GM21423 (cell line): Measurements from ENCODE around the gene RAPSN.
A peak's percentile ranks its signal among the peaks of the same experiment; 100 is the strongest.

Experiments used
- ATAC-seq: cut with Tn5 transposase; IDR thresholded peaks from one replicate; pipeline ENCODE4 v1.9.1; 2021; ENCODE audit warnings: mild to moderate bottlenecking, moderate library complexity; ENCODE audit not compliant: unreplicated experiment

Gene RAPSN

DNA sequence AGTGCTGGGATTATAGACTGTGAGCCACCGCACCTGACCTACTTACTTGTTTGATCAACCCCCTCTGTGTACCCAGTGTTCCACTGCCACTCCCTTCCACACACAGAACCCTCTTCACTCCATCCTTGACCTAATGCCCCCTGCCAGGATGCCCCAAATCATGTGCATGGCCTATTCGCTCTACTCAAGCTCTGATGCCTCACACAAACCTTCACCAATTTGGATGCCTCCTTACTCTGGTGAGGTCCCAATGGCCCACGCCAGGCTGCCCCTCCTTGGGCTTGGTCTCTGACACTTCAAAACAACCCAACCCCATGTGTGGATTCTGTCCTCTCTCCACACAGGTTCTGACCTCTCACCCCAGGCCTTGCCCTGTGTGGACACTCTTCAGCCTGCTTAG, 13.2 kb downstream of the RAPSN start:
- no peak for ATAC-seq

DNA sequence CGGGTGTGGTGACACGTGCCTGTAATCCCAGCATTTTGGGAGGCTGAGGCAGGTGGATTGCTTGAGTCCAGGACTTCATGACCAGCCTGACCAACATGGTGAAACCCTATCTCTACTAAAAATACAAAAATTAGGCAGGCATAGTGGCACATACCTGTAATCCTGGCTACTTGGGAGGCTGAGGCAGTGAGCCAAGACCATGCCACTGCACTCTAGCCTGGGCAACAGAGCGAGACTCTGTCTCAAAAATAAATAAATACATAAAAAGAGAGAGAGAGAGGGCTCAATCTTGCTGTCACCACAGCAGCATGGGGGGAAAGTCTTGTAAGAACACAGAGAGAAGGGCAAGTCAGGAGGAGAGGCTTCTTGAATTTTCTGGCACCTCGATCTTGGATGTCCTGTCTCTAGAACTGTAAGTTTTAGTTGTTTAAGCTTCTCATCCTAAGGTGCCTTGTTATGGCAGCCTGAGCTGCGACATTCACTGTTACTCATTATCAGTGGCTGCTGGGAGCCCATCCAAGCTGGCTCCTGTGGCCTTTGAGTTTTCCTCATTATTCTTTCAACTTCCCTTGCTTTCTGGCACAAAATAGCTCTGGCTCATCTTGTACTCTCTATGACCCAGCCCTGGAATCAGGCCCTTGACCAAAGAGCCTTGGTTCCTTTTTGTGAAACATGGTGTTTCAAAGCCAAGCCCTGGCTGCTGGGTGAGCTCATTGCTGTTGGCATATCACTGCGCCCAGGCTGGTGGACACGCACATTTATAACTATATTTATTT, 14.7 kb downstream of the RAPSN start:
- no peak for ATAC-seq

DNA sequence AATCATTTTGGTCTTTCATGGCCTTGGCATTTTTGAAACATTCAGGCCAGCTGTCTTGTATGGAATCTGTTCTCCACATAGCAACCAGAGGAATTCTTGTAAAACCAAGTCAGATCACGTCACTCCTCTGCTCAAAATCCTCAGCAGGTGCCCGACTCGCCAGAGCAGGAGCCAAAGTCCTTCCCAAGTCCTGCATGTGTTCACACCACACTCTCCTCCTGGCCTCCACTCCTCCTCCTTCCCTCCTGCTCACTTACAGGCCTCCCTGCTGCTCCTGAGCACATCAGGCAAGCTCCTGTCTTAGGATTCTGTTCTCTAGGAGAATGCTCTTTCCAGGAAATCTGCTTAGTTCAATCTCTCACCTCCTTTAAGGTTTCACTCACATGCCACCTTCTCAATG, 15.8 kb downstream of the RAPSN start:
- no peak for ATAC-seq

DNA sequence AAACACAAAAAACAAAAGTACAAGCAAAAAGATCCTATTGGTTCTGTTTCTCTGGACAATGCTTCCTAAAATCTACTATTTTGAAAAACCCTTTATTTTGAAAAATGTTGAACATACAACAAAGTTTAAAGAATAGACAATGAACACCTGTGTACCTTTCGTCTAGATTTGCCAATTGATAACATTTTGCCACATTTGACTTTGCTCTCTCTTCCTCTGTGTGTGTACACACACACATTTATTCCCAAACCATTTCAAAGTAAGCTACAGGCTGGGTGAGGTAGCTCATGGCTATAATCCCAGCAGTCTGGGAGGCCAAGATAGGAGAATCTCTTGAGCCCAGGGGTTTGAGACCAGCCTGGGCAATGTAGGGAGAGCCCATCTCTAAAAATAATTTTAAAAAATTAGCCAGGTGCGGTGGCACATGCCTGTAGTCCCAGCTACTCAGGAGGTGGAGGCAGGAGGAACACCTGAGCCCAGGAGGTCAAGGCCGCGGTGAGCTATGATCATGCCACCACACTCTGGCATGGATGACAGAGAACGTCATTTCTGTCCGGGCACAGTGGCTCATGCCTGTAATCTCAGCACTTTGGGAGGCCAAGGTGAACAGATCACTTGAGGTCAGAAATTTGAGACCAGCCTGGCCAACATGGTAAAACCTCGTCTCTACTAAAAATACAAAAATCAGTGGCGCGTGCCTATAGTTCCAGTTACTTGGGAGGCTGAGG, 17.4 kb downstream of the RAPSN start:
- ATAC-seq: no peak

DNA sequence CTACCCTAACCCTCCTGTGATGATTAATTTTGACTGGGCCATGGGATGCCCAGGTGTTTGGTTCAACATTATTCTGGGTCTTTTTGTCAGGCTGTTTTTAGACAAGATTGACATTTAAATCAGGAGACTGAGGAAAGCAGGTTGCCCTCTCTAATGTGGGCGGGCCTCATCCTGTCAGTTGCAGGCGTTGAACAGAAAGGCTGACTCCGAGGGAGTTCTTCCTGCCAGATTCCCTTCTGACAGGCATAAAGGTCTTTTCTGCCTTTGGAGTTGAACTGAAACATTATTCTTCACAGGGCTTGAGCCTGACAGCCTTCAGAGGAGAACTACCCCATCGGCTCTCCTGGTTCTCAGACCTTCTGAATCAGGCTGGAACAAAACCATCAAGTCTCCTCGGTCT, 18.4 kb downstream of the RAPSN start:
- ATAC-seq: no peak

DNA sequence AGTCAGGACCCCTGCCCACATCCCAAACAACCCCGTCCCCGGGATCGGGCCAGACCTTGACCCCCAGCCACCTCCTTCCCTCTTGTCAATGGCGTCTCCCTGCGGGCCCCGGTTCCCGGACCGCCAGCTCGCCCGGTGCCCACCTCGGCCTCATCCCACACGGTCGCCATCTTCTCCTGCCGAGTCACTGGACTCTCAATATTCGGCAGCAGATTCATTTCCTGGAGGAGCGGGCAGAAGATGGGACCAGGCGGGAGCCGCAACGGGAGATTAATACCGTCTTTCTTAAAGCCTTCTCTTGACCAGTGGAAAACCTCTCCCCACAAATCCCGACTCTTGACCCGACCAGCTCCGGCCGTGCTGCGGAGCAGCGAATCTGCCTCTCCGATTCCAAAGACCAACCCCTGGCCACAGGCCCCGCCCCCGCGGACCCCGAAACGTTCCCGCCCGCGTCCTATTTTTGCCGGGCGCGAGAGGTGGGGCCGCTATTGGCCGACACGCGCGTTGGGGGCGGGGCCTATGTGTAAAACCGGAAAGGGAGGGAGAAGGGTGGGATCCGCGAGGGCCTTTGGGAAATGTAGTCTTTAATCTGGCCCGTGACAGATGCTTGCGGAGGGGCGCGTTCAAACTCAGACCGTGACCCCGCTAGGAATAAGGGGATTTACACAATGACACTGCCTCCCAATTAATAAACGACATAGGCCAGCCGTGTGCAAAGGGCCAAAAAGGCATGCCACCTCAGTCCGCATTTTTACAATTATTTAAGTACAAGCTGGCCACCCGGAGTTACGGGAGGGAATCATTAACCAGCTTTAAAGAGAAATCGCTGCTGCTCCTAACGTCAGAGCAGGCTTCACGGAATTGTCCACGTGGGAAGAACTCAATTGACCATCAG, 22.6 kb downstream of the RAPSN start, which contains the start of gene PSMC3:
TSS of gene PSMC3 (minus strand) at position 378 of the 895 bp plus-strand sequence. CDS start at position 218, 160 bp downstream.
- ATAC-seq: peak; percentile 90

DNA sequence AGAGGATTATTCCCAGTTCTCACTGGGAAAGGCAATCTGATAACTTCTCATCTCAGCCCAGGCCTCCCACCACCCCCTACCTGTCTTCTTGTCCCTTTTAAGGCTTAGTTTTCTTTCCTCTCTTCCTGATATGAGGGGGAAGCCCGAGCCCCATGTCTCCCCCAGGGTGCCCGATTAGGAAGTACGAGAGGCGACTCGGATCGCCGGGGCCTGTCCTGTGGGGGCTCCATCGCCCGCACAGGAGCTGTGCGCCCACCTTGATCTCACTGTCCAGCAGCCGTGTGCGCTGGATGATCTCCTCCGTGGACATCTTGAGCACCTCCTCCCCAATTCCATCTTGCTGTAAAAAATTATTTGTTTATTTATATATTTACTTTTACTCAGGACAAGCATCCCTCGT, 23.3 kb downstream of the RAPSN start:
- no peak for ATAC-seq

DNA sequence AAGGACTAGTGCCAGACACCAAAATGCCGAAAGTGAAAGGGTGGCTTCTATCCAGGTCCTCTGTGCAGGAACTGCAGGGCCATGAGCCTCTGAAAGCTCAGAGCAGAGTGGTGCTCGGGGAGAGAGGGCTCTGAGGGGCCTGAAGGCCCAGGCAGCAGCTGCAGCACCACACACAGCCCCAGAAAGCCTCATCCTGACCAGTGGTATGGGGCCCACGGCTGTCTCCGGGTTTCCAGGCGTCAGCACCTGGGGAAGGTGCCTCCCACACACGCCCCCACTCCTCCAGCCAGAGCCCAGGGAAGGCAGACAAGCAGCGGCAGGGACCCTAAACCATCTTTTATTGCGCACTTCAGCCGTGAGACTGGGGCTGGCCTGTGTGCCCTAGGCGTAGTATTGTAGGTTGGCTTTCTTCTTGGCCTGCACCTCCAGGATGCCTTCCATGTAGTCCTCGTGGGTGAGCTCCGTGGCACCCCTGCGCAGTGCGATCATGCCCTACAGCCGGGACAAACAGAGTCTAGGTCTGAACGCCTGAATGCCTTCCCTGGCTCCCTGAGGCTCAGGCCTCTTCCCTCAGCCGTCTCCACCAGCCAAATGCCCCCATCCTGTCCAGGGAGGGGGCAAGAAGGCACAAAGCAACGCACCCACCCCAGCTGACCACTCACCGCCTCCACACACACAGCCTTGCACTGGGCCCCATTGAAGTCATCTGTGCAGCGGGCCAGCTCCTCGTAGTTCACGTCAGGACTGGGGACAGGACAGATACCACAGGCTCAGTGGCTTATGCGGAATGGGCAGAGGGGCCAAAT, 30.3 kb downstream of the RAPSN start:
- ATAC-seq: no peak

DNA sequence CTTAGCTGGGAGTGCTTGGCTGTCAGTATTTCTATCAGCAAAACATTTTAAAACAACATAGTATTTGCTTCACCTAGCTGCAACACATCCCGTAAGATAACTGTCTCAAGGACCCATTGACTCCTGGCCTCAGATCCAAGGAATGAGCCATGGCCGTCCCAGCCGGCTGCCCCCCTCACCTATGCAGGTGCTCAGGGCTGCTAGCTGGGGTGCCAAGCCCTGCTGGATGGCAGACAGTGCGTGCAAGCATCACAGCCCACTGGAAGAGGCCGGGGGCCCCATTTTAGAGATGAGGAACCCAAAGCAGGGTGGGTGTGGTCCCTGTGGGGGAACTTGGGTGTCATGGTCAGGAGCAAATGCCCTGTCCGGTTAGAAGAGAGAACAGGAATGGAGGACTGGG, 31.2 kb downstream of the RAPSN start:
- no peak for ATAC-seq

DNA sequence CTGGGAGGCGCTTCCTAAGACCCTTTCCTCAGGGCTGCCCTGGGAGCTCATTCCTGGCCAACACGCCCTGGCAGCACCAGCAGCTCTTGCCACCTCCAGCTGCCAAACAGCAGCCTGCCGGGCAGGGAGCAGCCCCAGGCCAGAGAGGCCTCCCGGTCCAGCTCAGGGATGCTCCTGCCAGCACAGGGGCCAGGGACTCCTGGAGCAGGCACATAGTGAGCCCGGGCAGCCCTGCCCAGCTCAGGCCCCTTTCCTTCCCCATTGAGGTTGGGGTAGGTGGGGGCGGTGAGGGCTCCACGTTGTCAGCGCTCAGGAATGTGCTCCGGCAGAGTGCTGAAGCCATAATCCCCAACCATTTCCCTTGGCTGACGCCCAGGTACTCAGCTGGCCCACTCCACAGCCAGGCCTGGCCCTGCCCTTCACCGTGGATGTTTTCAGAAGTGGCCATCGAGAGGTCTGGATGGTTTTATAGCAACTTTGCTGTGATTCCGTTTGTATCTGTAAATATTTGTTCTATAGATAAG, 32.9 kb downstream of the RAPSN start:
- ATAC-seq: no peak

DNA sequence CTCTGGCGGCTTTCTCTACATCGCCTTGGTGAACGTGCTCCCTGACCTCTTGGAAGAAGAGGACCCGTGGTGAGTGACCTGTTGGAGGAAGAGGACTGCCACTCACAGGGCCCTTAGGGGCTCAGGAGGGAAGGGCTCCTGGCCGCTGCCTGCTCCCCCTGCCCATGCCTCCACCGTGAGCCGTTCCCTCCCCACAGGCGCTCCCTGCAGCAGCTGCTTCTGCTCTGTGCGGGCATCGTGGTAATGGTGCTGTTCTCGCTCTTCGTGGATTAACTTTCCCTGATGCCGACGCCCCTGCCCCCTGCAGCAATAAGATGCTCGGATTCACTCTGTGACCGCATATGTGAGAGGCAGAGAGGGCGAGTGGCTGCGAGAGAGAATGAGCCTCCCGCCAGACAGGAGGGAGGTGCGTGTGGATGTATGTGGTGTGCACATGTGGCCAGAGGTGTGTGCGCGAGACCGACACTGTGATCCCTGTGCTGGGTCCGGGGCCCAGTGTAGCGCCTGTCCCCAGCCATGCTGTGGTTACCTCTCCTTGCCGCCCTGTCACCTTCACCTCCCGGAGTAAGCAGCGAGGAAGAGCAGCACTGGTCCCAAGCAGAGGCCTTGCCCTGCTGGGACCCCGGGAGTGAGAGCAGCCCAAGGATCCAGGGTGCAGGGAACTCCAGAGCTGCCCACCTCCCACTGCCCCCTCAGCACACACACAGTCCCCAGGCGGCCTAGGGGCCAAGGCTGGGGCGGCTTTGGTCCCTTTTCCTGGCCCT, 33.7 kb downstream of the RAPSN start:
- no peak for ATAC-seq

DNA sequence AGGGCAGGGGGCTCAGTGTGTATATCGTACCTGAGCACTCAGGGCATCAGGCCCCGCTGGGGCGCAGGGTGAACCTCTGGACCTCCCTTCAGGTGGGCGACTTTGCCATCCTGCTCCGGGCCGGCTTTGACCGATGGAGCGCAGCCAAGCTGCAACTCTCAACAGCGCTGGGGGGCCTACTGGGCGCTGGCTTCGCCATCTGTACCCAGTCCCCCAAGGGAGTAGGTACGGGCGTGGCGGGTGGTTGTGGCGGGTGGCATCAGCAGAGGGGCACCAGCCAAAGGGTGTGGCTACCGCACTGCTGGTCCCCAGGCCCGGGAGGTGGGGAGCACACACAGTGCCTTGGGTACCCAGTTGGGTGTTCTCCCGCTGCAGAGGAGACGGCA, 34.3 kb downstream of the RAPSN start:
- no peak for ATAC-seq

DNA sequence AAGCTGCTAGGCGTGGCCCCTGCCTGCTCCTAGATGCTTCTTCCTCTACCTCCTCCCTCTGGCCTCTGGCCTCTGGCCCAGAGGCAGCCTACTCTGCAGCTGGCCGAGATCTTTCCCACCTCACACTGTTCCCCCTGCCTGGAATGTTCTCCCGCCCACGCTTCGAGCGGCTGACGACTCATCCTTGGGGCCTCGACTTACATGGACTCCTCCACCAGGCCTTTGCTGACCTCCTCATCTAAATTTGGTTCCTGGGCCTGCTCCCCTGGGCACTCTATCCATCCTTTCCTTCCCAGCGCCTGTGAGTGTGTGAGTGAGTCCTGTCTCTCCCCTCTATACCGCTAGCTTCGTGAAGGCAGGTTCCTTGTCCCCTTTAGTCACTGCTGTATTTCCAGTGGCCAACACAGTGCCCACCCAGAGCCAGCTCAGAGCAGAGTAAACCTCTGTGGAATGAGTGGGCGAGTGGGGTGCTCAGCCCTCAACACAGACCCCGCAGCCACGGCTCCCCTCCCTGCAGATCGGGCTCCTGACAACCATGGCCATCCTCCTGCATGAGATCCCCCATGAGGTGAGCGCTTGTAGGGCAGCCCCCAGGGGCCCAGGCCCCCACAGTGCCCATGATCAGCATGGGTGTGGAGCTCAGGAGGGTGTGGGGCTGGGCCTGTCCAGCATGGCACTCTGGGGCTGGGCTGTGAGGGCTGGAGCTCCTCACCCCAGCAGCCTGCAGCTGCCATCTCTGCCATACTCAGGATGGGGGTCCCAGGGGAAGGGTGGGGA, 34.8 kb downstream of the RAPSN start:
- no peak for ATAC-seq

DNA sequence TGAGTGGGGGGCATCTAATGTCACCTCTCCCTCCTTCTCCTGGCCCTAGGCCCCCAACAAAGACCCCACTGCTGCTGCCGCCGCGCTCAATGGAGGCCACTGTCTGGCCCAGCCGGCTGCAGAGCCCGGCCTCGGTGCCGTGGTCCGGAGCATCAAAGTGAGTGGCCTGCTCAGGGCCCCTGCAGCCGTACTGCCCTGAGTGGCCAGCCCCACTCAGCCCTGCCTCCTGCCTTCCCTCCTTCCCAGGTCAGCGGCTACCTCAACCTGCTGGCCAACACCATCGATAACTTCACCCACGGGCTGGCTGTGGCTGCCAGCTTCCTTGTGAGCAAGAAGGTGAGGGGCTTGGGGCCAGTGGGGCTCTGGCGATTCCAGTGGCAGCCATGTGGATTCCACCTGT, 35.6 kb downstream of the RAPSN start:
- no peak for ATAC-seq

DNA sequence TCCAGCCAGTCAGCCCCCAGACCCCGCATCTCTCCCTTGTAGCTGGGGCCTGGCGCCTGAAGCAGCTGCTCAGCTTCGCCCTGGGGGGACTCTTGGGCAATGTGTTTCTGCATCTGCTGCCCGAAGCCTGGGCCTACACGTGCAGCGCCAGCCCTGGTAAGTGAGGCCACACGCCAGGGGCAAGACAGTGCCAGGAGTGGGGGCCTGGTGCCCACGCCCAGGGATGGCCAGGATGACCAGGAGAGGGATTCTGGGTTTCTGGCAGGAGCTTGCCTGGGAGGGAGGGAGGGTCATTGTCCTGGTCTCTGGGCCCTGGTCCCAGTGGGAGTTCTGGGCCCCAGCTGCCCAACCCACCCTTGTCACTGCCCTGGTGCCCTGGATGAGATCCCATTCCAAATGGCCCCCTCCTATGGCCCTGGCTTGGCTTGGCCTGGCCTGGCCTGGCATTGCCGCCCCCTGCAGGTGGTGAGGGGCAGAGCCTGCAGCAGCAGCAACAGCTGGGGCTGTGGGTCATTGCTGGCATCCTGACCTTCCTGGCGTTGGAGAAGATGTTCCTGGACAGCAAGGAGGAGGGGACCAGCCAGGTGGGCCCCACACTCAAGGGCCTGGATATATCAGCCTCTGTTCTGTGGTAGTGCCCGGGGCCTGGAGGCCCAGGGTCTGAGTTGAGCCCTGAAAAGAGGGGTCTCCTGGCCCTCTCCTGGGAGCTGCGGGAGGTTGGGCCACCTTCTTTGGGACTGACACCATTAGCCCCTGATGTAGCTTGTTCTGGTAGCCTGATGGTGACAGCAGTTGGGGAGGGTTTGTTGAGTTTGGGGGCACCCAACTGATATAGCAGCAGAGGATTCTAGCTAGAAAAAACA, 36.8 kb downstream of the RAPSN start:
- no peak for ATAC-seq

DNA sequence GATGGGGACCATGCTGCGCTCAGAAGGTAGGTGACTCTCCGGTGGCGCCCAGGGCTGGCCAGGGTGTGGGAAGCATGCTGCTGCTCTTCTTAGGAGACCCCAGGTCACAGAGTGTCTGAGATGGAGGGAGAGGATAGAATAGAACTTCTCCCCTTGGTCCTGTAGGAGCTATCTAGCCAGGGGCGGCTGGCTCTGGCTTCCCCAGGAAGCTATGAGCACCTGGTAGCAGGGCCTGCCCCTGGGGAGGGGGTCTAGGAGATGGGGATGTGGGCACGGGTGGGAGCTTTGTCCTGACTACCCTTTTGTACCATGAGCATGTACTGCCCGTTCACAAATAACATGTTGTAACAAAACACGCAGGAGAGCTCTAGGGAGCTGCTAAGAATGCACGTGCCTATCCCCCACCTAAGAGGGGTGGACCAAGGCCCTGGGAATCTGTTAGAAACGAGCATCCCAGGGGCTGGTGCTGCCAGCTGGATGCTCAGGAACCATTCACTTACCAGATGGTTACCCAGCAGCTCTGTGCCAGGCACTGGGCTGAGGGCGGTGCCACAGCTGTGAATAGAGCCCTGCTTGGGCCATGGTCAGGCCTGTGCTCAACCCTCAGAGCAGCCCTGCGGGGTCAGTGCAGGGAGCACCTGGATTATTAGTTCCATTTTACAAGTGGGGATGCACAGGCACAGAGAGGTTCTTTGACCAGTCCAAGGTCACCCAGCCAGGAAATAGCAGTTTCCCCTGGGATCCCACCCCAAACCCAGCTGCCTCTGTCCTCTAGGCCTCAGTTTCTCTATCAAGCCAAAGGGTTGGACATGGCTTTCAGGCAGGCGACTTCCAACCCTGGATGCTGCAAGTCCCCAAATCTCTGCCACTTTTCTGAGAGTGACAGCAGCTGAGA, 38.3 kb downstream of the RAPSN start:
- ATAC-seq: no peak
